GM12878 (cell line): Measurements from ENCODE around the gene LARGE1.

ENCODE experiments used
- EZH2 ChIP-seq: IDR thresholded peaks from 2 replicates; pipeline ENCODE4 v1.6.1; 2012; ENCODE audit warnings: low read depth, mild to moderate bottlenecking, control low read depth, inconsistent platforms, low read length, borderline replicate concordance; ENCODE audit not compliant: control insufficient read depth
- FOXK2 ChIP-seq: fragments of 450-650 bp; IDR thresholded peaks from 2 replicates; pipeline ENCODE4 v1.6.1; 2017; ENCODE audit warnings: mild to moderate bottlenecking, moderate library complexity
- NFYB ChIP-seq: IDR thresholded peaks from 2 replicates; pipeline ENCODE4 v1.6.1; 2011; ENCODE audit warnings: low read depth, mild to moderate bottlenecking, low read length, improper control_type of control experiment, moderate library complexity; ENCODE audit not compliant: insufficient read depth
- TAF1 ChIP-seq: IDR thresholded peaks from 2 replicates; pipeline ENCODE4 v1.6.1; 2011; ENCODE audit warnings: mild to moderate bottlenecking, low read depth, low read length, borderline replicate concordance

DNA sequence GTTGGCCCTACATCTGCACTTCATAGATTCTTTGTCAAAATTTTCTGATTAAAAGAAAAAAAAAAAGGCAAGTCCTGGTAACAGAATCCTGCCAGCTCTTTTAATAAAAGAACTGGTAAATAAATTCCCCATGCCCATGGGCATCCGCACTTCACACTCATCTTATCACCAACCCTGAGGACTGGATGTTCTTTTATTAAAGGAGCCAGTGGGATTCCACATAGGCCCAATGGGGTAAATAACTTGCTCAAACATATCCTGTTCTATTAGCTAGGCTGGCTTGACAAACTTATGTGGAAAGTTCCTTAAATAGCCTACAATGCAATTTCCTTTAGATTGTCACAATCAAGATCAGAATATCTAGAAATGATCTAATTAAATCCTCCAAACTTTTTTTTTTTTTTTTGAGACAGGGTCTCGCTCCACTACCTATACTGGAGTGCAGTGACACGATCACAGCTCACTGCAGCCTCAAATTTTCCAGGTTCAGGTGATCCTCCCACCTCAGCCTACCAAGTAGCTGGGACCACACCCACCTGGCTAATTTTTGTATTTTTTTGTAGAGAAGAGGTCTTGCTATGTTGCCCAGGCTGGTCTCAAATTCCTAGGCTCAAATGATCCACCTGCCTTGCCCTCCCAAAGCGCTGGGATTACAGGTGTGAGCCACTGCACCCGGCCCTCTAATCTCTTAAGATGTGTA, 380.9 kb downstream of the LARGE1 start:
- TF ChIP-seq NFYB (no peak), TAF1 (no peak), FOXK2 (no peak), EZH2 (no peak)
